ENCODE data around the gene RPL29.

The RPL29 gene

GRCh38 chr3:51966016-51966415, 29.7 kb downstream of the RPL29 start:
- no peak for DNase-seq (ENCODE audit: low read depth in 4 of 4, low spot score in 1 of 4)

DNA sequence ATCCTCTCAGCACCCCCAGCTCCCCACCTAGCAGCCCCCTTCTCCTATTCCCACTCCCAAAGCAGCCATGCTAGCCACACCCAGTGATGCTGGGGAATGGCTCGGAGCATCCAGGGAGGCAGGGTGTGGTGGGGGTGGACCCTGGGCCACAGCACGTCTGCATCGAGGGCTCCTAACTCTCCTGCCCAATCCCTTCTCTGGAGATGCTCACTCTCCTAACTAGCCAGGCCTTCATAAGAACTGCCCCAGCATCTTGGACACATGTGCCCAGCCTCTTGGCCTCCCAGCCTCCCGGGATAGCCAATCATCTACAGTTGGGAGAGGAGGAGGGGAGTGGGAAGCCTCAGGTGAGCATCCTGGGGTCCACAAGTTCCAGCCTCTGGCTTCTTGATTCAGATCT, 31.2 kb downstream of the RPL29 start:
- DNase-seq (ENCODE audit: low read depth in 4 of 4, low spot score in 1 of 4) = no peak

GRCh38 chr3:51963951-51964451, 31.7 kb downstream of the RPL29 start:
- DNase-seq (ENCODE audit: low read depth in 4 of 4, low spot score in 1 of 4) = no peak

- no peak for DNase-seq (ENCODE audit: low read depth in 4 of 4, low spot score in 1 of 4)
Measured at GRCh38 chr3:51962854-51963530, 32.7 kb downstream of the RPL29 start.

DNA sequence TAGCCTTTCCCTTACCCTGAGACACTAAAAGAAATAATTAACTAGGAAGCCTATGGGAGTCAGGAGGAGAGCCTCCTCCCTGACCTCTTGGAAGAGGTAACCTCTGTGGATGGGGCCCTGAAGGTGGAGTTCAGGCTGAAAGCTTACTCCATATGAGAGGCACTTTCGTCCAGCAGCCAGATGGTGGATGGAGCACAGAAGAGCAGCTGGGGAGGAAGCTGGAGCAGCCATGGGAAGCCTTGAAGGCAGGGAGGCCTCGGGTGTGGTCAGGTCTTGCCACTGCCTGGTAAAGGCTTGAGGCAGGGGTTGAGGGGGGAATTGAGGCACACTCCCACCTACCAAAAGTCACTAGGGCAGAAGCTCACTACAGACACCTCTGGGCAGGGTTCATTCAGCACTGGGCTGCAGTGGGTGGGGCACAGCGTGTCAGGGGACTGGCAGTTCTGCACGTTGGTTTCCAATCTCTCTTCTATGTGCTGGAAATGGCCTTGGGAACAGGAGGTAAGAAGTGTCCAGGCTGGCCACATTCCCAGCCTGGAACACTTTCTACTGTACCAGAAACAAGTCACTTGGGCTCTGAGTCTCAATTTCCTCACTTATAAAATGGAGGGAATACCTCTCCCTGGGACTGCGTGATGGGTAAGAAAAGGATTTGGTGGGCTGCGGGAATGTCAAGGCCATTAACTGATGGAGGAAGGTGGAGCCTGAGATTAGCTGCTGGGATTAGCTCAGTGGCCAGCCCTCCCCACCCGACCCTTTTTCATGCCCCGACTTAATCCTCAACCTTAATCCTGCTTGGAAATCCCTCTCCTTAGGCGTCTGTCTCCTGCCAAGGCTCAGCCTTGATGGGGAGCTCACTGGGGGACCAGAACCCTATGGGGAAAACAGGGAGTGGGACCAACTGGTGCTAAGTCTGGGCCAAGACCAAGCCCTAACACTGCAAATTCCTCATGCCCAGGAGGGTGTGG, 33.8 kb downstream of the RPL29 start:
- DNase-seq (ENCODE audit: low read depth in 4 of 4, low spot score in 1 of 4) = no peak

DNA sequence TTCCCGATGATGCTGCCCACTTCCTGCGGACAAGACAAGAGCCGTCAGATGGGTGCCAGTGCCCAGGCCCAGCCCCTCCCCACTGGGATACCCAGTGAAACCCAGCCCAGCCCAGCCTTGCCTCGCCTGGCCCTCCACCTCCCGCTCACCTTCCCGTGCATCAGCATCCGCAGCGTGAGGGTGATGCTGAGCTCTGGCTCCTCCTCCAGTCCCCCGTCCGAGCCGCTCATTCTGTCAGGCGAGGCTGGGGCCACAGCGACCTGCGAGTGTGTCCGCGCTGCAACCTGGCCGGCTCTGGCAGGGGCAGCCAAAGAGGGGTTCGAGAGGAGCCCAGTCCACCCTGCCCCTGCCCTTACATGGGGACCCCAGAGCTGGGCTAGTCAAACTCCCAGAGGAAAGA, 34.7 kb downstream of the RPL29 start:
- DNase-seq (ENCODE audit: low read depth in 4 of 4, low spot score in 1 of 4) = no peak

DNA sequence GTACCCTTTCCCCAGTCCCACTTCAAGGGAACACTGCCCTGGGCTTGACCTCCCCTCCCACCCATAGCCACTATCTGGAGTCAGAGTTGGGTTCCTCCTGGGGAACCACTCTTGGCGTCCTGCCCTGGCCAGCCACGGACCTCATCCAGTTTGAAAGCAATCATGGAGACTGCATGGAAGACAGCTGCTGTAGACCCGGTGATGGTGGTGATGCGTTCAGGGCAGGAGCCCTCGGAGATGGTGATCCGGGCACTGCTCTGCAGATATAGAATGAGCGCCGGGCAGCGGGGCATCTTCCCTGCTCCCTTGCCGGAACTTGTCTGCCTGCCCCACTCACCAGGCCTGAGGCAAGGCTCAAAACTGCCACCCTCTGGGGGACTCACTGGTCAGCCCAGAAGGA, 35.3 kb downstream of the RPL29 start:
- DNase-seq (ENCODE audit: low read depth in 4 of 4, low spot score in 1 of 4) = no peak

DNA sequence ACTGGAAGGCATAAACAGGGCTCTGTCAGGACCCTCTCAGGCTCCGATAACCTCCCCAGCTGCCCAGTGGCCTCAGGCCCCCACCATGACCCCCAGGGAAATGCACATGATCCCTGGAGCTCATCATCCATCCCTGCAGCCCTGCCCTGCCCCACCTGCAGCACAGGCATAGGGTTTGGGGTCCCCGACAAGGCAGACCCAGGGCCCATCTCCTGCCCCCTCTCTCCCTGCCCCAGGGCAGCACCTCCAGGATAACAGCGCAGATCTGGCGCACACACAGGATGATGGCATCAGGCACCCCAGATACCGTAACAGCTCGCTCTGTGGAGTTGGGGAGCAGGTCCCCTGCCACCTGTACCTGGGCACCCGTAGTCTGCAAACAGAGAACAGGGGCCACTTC, 36.0 kb downstream of the RPL29 start:
- DNase-seq (ENCODE audit: low read depth in 4 of 4, low spot score in 1 of 4) = no peak

- no peak for DNase-seq (ENCODE audit: low read depth in 4 of 4, low spot score in 1 of 4)
Measured at GRCh38 chr3:51958603-51959521, 36.8 kb downstream of the RPL29 start.

DNA sequence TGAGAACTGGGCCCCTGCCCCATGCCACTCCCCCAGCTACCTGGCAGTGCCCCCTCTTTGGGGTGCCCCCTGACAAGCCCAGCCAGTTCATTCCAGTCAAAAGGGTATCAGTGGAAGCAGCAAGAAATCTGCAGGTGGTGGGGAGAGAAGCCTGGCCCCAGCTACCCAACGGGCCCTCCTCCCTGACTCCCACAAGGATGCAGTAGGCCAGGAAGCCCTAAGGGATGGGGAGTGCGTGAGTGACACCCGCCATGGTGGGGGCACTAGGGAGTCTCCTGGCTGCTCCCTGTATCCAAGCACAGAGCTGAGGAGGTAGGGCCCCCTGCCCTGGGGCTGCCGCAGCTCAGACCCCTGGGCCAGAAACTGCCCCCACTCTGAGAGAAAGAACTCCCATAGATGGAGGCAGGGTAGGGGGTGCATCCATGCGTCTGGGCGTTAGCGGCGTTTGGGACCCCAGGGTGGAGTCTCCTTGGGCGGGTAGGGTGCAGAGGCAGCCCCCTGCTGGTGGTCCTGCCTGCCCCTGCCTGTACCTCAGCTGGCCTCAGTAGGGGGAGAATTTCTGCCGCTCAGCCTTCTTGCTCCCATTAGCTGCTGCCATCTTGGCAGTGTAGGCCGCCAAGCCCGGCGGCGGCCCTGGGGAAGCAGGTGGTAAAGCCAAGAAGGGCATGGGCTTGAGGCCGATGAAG, 38.0 kb downstream of the RPL29 start:
- DNase-seq (ENCODE audit: low read depth in 4 of 4, low spot score in 1 of 4) = no peak

GRCh38 chr3:51955893-51956770, 39.6 kb downstream of the RPL29 start:
- no peak for DNase-seq (ENCODE audit: low read depth in 4 of 4, low spot score in 1 of 4)

- DNase-seq (ENCODE audit: low read depth in 4 of 4, low spot score in 1 of 4) = no peak
Measured at GRCh38 chr3:51955175-51955892, 40.4 kb downstream of the RPL29 start, which contains the start of gene GPR62. TSS of gene GPR62 (plus strand) at chr3:51955381. CDS start at chr3:51955653, 272 bp downstream.

- no peak for DNase-seq (ENCODE audit: low read depth in 4 of 4, low spot score in 1 of 4)
Measured at GRCh38 chr3:51954713-51955112, 41.0 kb downstream of the RPL29 start.

DNA sequence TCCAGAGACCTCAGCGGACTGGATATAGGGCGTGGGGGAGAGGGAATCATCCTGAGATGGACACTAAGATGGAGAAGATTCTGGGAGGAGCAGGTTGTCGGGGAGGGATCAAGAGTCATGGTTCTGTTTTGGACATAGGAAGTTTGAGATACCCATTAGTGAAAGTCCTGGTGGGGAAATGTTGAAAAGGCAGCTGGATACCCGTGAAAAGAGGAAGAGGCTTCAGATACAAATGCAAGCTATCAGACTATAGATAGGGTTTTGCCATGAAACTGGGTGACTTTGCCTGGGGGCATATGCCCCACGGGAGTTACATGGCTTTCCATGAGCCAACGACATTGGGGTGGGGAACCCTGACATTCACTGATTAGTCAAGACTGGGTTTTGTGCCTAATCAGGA, 41.6 kb downstream of the RPL29 start:
- DNase-seq (ENCODE audit: low read depth in 4 of 4, low spot score in 1 of 4) = no peak

DNA sequence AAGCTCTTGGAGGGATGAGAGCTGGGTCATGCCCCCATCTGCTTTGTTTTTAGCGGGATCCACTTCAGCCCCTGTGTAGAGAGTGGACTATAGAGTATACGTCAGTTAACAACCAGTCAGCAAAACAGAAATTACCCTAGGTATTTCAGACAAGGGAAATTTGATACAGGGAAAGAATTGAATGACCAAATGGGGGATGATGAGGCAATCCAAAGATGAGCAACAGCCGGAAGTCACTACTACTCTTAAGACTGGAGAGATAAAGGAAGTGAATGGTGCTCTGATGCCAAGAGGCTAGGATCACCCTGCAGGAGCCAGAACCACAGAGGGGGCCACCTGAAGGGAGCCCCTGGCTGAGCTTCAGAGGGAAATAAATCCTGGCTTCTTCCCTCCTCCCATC, 42.2 kb downstream of the RPL29 start:
- DNase-seq (ENCODE audit: low read depth in 4 of 4, low spot score in 1 of 4) = no peak

- no peak for DNase-seq (ENCODE audit: low read depth in 4 of 4, low spot score in 1 of 4)
Measured at GRCh38 chr3:51950899-51951298, 44.8 kb downstream of the RPL29 start.

- DNase-seq (ENCODE audit: low read depth in 4 of 4, low spot score in 1 of 4) = no peak
Measured at GRCh38 chr3:51949121-51949520, 46.6 kb downstream of the RPL29 start.

GRCh38 chr3:51948016-51948580, 47.6 kb downstream of the RPL29 start:
- no peak for DNase-seq (ENCODE audit: low read depth in 4 of 4, low spot score in 1 of 4)
